MM.1S (cell line): ENCODE results near the gene ZHX3.

Experiments used
- CTCF ChIP-seq: fragments of 300-600 bp; sonication (generic); IDR thresholded peaks from 2 replicates; pipeline ENCODE4 v1.5.1; 2016; ENCODE audit warnings: antibody characterized with exemption, low read length, mixed read lengths
- EZH2 ChIP-seq: fragments of 300-600 bp; sonication (generic); optimal IDR thresholded peaks from 2 replicates; pipeline ENCODE3; 2017; ENCODE audit warnings: low read depth, mild to moderate bottlenecking, antibody characterized with exemption, low read length, mixed read lengths

DNA sequence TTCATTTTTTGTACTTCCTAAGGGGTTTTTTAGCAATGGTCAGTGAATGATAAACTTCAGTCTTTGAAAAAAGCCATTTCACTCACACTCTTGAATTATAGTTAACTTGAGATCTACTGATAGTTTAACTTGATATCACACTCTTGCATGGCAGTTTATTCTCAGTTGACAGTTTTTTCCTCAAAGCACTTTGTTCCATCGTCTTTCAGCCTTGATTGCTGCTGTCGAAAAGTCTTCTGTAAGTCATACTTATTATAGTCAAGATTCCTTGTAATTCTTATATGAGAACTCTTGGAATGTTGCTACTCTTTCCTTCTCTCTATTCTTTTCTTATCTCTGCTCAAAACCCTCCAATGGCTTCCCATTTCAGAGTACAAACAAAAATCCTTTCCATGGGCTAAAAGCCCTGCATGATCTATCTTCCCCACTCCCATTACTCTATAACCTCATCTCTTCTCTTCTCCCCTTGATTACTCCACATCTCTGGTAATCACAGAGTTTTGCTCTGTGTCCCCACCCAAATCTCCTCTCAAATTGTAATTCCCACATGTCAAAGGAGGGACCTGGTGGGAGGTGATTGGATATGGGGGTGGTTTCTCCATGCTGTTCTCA is 31.2 kb downstream of the ZHX3 start:
- TF ChIP-seq CTCF (no peak), EZH2 (no peak)
